Esophagus (tissue), 2 donors: ENCODE measurements around the gene UNC79. TPM values are rescaled to one million over a fixed set of nuclear protein-coding genes. Genes with fewer than 3 reads are reported as not detected.
"Not testable (repeated sequence)": the region's sequence is repeated elsewhere in the genome, so short reads cannot be mapped to it uniquely, and the experiment has no call there.

Source experiments
- H3K27ac ChIP-seq, 2 donors: one replicate each; pipeline ENCODE4 v1.5.1; 2013; ENCODE audit warnings: low read depth in 2 of 2, mild to moderate bottlenecking in 2 of 2, inconsistent platforms in 1 of 2, low read length in 1 of 2, moderate library complexity in 1 of 2
- H3K27me3 ChIP-seq, 2 donors: one replicate each; pipeline ENCODE4 v1.6.1; 2013; ENCODE audit warnings: low read length in 2 of 2, control low read depth in 1 of 2, mild to moderate bottlenecking in 1 of 2; ENCODE audit not compliant: insufficient read depth in 2 of 2, control insufficient read depth in 1 of 2
- H3K36me3 ChIP-seq, 2 donors: one replicate each; pipeline ENCODE4 v1.6.1; 2013; ENCODE audit warnings: low read length in 1 of 2; ENCODE audit not compliant: control insufficient read depth in 2 of 2, insufficient read depth in 2 of 2
- H3K4me1 ChIP-seq, 2 donors: one replicate each; pipeline ENCODE4 v1.6.1; 2013; ENCODE audit warnings: low read length in 1 of 2; ENCODE audit not compliant: control insufficient read depth in 2 of 2, insufficient read depth in 2 of 2
- H3K4me3 ChIP-seq, 2 donors: one replicate each; pipeline ENCODE4 v1.5.1; 2013; ENCODE audit warnings: low read length in 2 of 2, mild to moderate bottlenecking in 2 of 2, low read depth in 1 of 2, moderate library complexity in 1 of 2
- H3K9me3 ChIP-seq, 2 donors: one replicate each; pipeline ENCODE4 v1.6.1; 2013; ENCODE audit warnings: mild to moderate bottlenecking in 2 of 2, low read depth in 1 of 2, low read length in 1 of 2, moderate library complexity in 1 of 2; ENCODE audit not compliant: control insufficient read depth in 2 of 2, insufficient read depth in 1 of 2
- WGBS, 2 donors: extraction: QIAGEN DNeasy Blood & Tissue Kit; methylation state at CpG; one replicate each; pipeline ENCODE4 v1.1.7; 2013; 5-methylcytosine and 5-hydroxymethylcytosine counted together
- polyA plus RNA-seq, 2 donors: library from polyadenylated mRNA; stranded (reverse); fragments of 200-250 nt; gene quantifications; one replicate each; pipeline ENCODE4 v1.2.3, GENCODE V29; 2013
- donor health status: healthy with polysubstance abuse.
- donor health status: Bipolar disorder and iron deficiency.

Gene UNC79
- polyA plus RNA-seq, 2 donors, result 0.01 to 0.02 TPM

GRCh38 chr14:93525216-93525615 lies 94.5 kb downstream of the UNC79 start:
- H3K36me3 ChIP-seq, H3K4me1 ChIP-seq, H3K27me3 ChIP-seq, H3K9me3 ChIP-seq, H3K4me3 ChIP-seq, H3K27ac ChIP-seq: not testable (repeated sequence)
- 74 to 78% methylated on average over 5 of the region's 5 CpGs for WGBS, 2 donors

GRCh38 chr14:93525696-93526451 lies 95.1 kb downstream of the UNC79 start:
- no peak overlapping the region for H3K27ac ChIP-seq
- no peaks in the 10 kb centered on the region for H3K36me3 ChIP-seq
- H3K4me1 ChIP-seq, result no peaks in the 10 kb centered on the region
- H3K27me3 ChIP-seq, result no peaks in the 10 kb centered on the region
- WGBS, 2 donors, result 95% methylated on average over 2 of the region's 2 CpGs
- no peaks in the 10 kb centered on the region for H3K9me3 ChIP-seq
- H3K4me3 ChIP-seq, result no peak overlapping the region

GRCh38 chr14:93527203-93527607 lies 96.5 kb downstream of the UNC79 start:
- no peaks in the 10 kb centered on the region for H3K4me1 ChIP-seq
- H3K36me3 ChIP-seq, result no peaks in the 10 kb centered on the region
- H3K4me3 ChIP-seq, result no peak overlapping the region
- WGBS, 2 donors, result 61 to 62% methylated on average over 4 of the region's 4 CpGs
- H3K27ac ChIP-seq, result no peak overlapping the region
- no peaks in the 10 kb centered on the region for H3K27me3 ChIP-seq
- no peaks in the 10 kb centered on the region for H3K9me3 ChIP-seq

- no peaks in the 10 kb centered on the region for H3K27me3 ChIP-seq
- WGBS, 2 donors, result 91 to 95% methylated on average over 1 of the region's 1 CpG
Observed at GRCh38 chr14:93528884-93529558, 98.3 kb downstream of the UNC79 start.

GRCh38 chr14:93531644-93532043 lies 100.9 kb downstream of the UNC79 start:
- Histone ChIP-seq H3K4me3 (no peak overlapping the region), H3K4me1 (no peaks in the 10 kb centered on the region), H3K36me3 (no peaks in the 10 kb centered on the region), H3K27ac (no peak overlapping the region), H3K27me3 (no peaks in the 10 kb centered on the region), H3K9me3 (no peaks in the 10 kb centered on the region)
- 88 to 96% methylated on average over 1 of the region's 1 CpG for WGBS, 2 donors

More at GRCh38 chr14:93528884-93529558, 98.3 kb downstream of the UNC79 start:
- Histone ChIP-seq H3K27ac (no peak overlapping the region), H3K9me3 (no peaks in the 10 kb centered on the region), H3K4me1 (no peaks in the 10 kb centered on the region), H3K36me3 (no peaks in the 10 kb centered on the region), H3K4me3 (no peak overlapping the region)

GRCh38 chr14:93532541-93532940 lies 101.8 kb downstream of the UNC79 start:
- Histone ChIP-seq H3K36me3 (no peaks in the 10 kb centered on the region), H3K27me3 (no peaks in the 10 kb centered on the region), H3K4me3 (no peak overlapping the region), H3K27ac (no peak overlapping the region), H3K9me3 (no peaks in the 10 kb centered on the region), H3K4me1 (no peaks in the 10 kb centered on the region)
- WGBS, 2 donors, result 63 to 66% methylated on average over 2 of the region's 2 CpGs

- WGBS, 2 donors, result 61 to 63% methylated on average over 2 of the region's 2 CpGs
- Histone ChIP-seq H3K27ac (no peak overlapping the region), H3K9me3 (no peaks in the 10 kb centered on the region), H3K36me3 (no peaks in the 10 kb centered on the region), H3K4me1 (no peaks in the 10 kb centered on the region), H3K27me3 (no peaks in the 10 kb centered on the region), H3K4me3 (no peak overlapping the region)
Observed at GRCh38 chr14:93533437-93533836, 102.7 kb downstream of the UNC79 start.

GRCh38 chr14:93533842-93534241 lies 103.1 kb downstream of the UNC79 start:
- Histone ChIP-seq H3K36me3 (no peaks in the 10 kb centered on the region), H3K4me1 (no peaks in the 10 kb centered on the region), H3K27ac (no peak overlapping the region), H3K9me3 (no peaks in the 10 kb centered on the region), H3K27me3 (no peaks in the 10 kb centered on the region), H3K4me3 (no peak overlapping the region)

GRCh38 chr14:93535537-93535936 lies 104.8 kb downstream of the UNC79 start:
- no peaks in the 10 kb centered on the region for H3K4me1 ChIP-seq
- no peaks in the 10 kb centered on the region for H3K36me3 ChIP-seq
- 88 to 89% methylated on average over 3 of the region's 3 CpGs for WGBS, 2 donors
- no peak overlapping the region for H3K27ac ChIP-seq
- H3K27me3 ChIP-seq, result no peaks in the 10 kb centered on the region
- no peaks in the 10 kb centered on the region for H3K9me3 ChIP-seq
- H3K4me3 ChIP-seq, result no peak overlapping the region

GRCh38 chr14:93536945-93537344 lies 106.2 kb downstream of the UNC79 start:
- H3K4me1 ChIP-seq, result no peaks in the 10 kb centered on the region
- no peaks in the 10 kb centered on the region for H3K27me3 ChIP-seq
- H3K9me3 ChIP-seq, result no peaks in the 10 kb centered on the region
- no peaks in the 10 kb centered on the region for H3K36me3 ChIP-seq
- no peak overlapping the region for H3K27ac ChIP-seq
- WGBS, 2 donors, result 74 to 75% methylated on average over 8 of the region's 8 CpGs
- no peak overlapping the region for H3K4me3 ChIP-seq
